ENCODE results near the gene AKAP8. TPM values are rescaled to one million over a fixed set of nuclear protein-coding genes. Genes with fewer than 3 reads are reported as not detected.

Gene AKAP8
- total and polyA plus RNA-seq, 10 donors: 13.9 to 51.3 (median 30.6) TPM

GRCh38 chr19:15424121-15424520 is 44.5 kb upstream of the AKAP8 start:
- Histone ChIP-seq H3K9me3 (peaks cover 0 to 8% (median 7%) of the 10 kb centered on the region in 8 donors), H3K27me3 (replicated peaks in 1 of 7) (no peaks in the 10 kb centered on the region), H3K27ac (no peak overlapping the region), H3K4me1 (peaks cover 2 to 33% (median 22%) of the 10 kb centered on the region in 6 donors), H3K36me3 (peaks cover 5 to 84% (median 65%) of the 10 kb centered on the region in 6 donors), H3K4me3 (no peak overlapping the region)
- intact Hi-C loops (cut with DNase I; ENCODE audit: low total_unique reads): no loop called here
- no peak for TF ChIP-seq CTCF (IDR thresholded peaks at IDR 0.05 in 8 of 11, conservative IDR thresholded peaks at IDR 0.05 in 3 of 11)
- TF ChIP-seq POLR2A (IDR thresholded peaks at IDR 0.05): no peak
- no peak for TF ChIP-seq POLR2AphosphoS5 (IDR thresholded peaks at IDR 0.05)
- no peak for DNase-seq
- 97 to 99% (median 98%) methylated on average over 12 to 13 of the region's 13 CpGs for WGBS, 5 donors

- 96 to 98% (median 98%) methylated on average over 4 to 6 of the region's 6 CpGs for whole genome bisulfite sequencing, 5 donors
- Histone ChIP-seq H3K36me3 (peaks cover 5 to 74% (median 60%) of the 10 kb centered on the region in 6 donors), H3K9me3 (peaks cover 0 to 8% (median 7%) of the 10 kb centered on the region in 8 donors)
Measured at GRCh38 chr19:15423130-15423529, 43.5 kb upstream of the AKAP8 start.

GRCh38 chr19:15422296-15423075 is 42.9 kb upstream of the AKAP8 start:
- TF ChIP-seq POLR2A (IDR thresholded peaks at IDR 0.05) (no peak), CTCF (IDR thresholded peaks at IDR 0.05 in 8 of 11, conservative IDR thresholded peaks at IDR 0.05 in 3 of 11) (no peak), POLR2AphosphoS5 (IDR thresholded peaks at IDR 0.05) (no peak)
- intact Hi-C loops (cut with DNase I; ENCODE audit: low total_unique reads): no loop called here
- H3K36me3 ChIP-seq: peaks cover 5 to 67% (median 54%) of the 10 kb centered on the region in 6 donors
- DNase-seq: no peak
- peaks cover 4 to 27% (median 19%) of the 10 kb centered on the region in 6 donors for H3K4me1 ChIP-seq
- peaks cover 0 to 8% (median 7%) of the 10 kb centered on the region in 8 donors for H3K9me3 ChIP-seq
- H3K27me3 ChIP-seq (replicated peaks in 1 of 7): no peaks in the 10 kb centered on the region
- 76 to 83% (median 80%) methylated on average over 20 to 22 of the region's 22 CpGs for WGBS, 5 donors
- no peak overlapping the region for H3K27ac ChIP-seq
- no peak overlapping the region for H3K4me3 ChIP-seq

More at GRCh38 chr19:15423130-15423529, 43.5 kb upstream of the AKAP8 start:
- no peak for DNase-seq
- no peak overlapping the region for H3K27ac ChIP-seq
- peaks cover 2 to 27% (median 19%) of the 10 kb centered on the region in 6 donors for H3K4me1 ChIP-seq
- TF ChIP-seq CTCF (IDR thresholded peaks at IDR 0.05 in 8 of 11, conservative IDR thresholded peaks at IDR 0.05 in 3 of 11) (no peak), POLR2AphosphoS5 (IDR thresholded peaks at IDR 0.05) (no peak), POLR2A (IDR thresholded peaks at IDR 0.05) (no peak)
- no peaks in the 10 kb centered on the region for H3K27me3 ChIP-seq (replicated peaks in 1 of 7)
- intact Hi-C loops (cut with DNase I; ENCODE audit: low total_unique reads): no loop called here
- no peak overlapping the region for H3K4me3 ChIP-seq

- Histone ChIP-seq H3K4me1 (peaks cover 11 to 29% (median 24%) of the 10 kb centered on the region in 6 donors), H3K27me3 (replicated peaks in 1 of 7) (no peaks in the 10 kb centered on the region), H3K4me3 (no peak overlapping the region), H3K9me3 (peaks cover 0 to 8% (median 7%) of the 10 kb centered on the region in 8 donors), H3K27ac (no peak overlapping the region), H3K36me3 (peaks cover 2 to 60% (median 47%) of the 10 kb centered on the region in 6 donors)
- no peak for TF ChIP-seq POLR2AphosphoS5 (IDR thresholded peaks at IDR 0.05)
- TF ChIP-seq CTCF (IDR thresholded peaks at IDR 0.05 in 8 of 11, conservative IDR thresholded peaks at IDR 0.05 in 3 of 11): no peak
- TF ChIP-seq POLR2A (IDR thresholded peaks at IDR 0.05): no peak
- no peak for DNase-seq
- intact Hi-C loops (cut with DNase I; ENCODE audit: low total_unique reads): loop anchor here (2.0 kb wide), 1 partner anchor 133 kb away; no protein-coding TSS in a partner anchor
- 86 to 93% (median 87%) methylated on average over 15 of the region's 15 CpGs for WGBS, 5 donors
Measured at GRCh38 chr19:15421721-15422260, 42.2 kb upstream of the AKAP8 start.

Measured in spleen (tissue), 11 donors.